HEK293 (cell line): ENCODE data around the gene PITRM1.

Experiments
- BCL11A ChIP-seq: fragments of 450-650 bp; formaldehyde crosslinking; IDR thresholded peaks from 2 replicates; pipeline ENCODE4 v1.5.1; 2016; ENCODE audit warnings: low read depth, missing biosample characterization, missing genetic modification characterization
- GLIS1 ChIP-seq: fragments of 450-650 bp; formaldehyde crosslinking; IDR thresholded peaks from 2 replicates; pipeline ENCODE4 v1.5.1; 2016; ENCODE audit warnings: missing biosample characterization, missing genetic modification characterization
- HIC1 ChIP-seq: fragments of 450-650 bp; formaldehyde crosslinking; IDR thresholded peaks from 2 replicates; pipeline ENCODE4 v1.5.1; 2016; ENCODE audit warnings: missing biosample characterization, missing genetic modification characterization
- HOXA7 ChIP-seq: sonication (generic); formaldehyde crosslinking; IDR thresholded peaks from 2 replicates; pipeline ENCODE4 v1.8.1; 2022; ENCODE audit warnings: missing genetic modification reagents, borderline replicate concordance
- KLF1 ChIP-seq: fragments of 450-650 bp; formaldehyde crosslinking; IDR thresholded peaks from 2 replicates; pipeline ENCODE4 v1.5.1; 2016; ENCODE audit warnings: missing biosample characterization, missing genetic modification characterization
- KLF7 ChIP-seq: fragments of 450-650 bp; formaldehyde crosslinking; IDR thresholded peaks from 2 replicates; pipeline ENCODE4 v1.5.1; 2016; ENCODE audit warnings: missing biosample characterization, missing genetic modification characterization, borderline replicate concordance
- KLF9 ChIP-seq: fragments of 450-650 bp; formaldehyde crosslinking; IDR thresholded peaks from 2 replicates; pipeline ENCODE4 v1.5.1; 2016; ENCODE audit warnings: missing biosample characterization, missing genetic modification characterization, low read depth
- REPIN1 ChIP-seq: fragments of 450-650 bp; formaldehyde crosslinking; IDR thresholded peaks from 2 replicates; pipeline ENCODE4 v1.5.1; 2017; ENCODE audit warnings: missing biosample characterization, missing genetic modification characterization, low read depth
- SALL2 ChIP-seq: fragments of 450-650 bp; formaldehyde crosslinking; IDR thresholded peaks from 2 replicates; pipeline ENCODE4 v1.5.0; 2017; ENCODE audit warnings: missing biosample characterization, mild to moderate bottlenecking, missing genetic modification characterization, borderline replicate concordance
- SP7 ChIP-seq: fragments of 450-650 bp; formaldehyde crosslinking; IDR thresholded peaks from 2 replicates; pipeline ENCODE4 v1.5.1; 2016; ENCODE audit warnings: missing biosample characterization, missing genetic modification characterization
- ZBTB17 ChIP-seq: fragments of 450-650 bp; formaldehyde crosslinking; IDR thresholded peaks from 2 replicates; pipeline ENCODE4 v1.5.1; 2016; ENCODE audit warnings: missing biosample characterization, missing genetic modification characterization
- ZBTB21 ChIP-seq: fragments of 450-650 bp; formaldehyde crosslinking; IDR thresholded peaks from 2 replicates; pipeline ENCODE4 v1.5.1; 2017; ENCODE audit warnings: missing biosample characterization, missing genetic modification characterization
- ZBTB48 ChIP-seq: fragments of 450-650 bp; formaldehyde crosslinking; IDR thresholded peaks from 2 replicates; pipeline ENCODE4 v1.5.1; 2016; ENCODE audit warnings: missing biosample characterization, missing genetic modification characterization
- ZNF174 ChIP-seq: fragments of 450-650 bp; formaldehyde crosslinking; IDR thresholded peaks from 2 replicates; pipeline ENCODE4 v1.5.0; 2017; ENCODE audit warnings: missing biosample characterization, mild to moderate bottlenecking, missing genetic modification characterization
- ZNF175 ChIP-seq: fragments of 450-650 bp; formaldehyde crosslinking; IDR thresholded peaks from 2 replicates; pipeline ENCODE4 v1.5.1; 2016; ENCODE audit warnings: missing biosample characterization, missing genetic modification characterization
- ZNF19 ChIP-seq: fragments of 450-650 bp; formaldehyde crosslinking; IDR thresholded peaks from 2 replicates; pipeline ENCODE4; 2016; ENCODE audit warnings: missing biosample characterization, missing genetic modification characterization, low read depth
- ZNF202 ChIP-seq: fragments of 450-650 bp; formaldehyde crosslinking; IDR thresholded peaks from 2 replicates; pipeline ENCODE4 v1.5.1; 2016; ENCODE audit warnings: missing biosample characterization, missing genetic modification characterization, borderline replicate concordance
- ZNF292 ChIP-seq: fragments of 450-650 bp; formaldehyde crosslinking; IDR thresholded peaks from 2 replicates; pipeline ENCODE4 v1.5.1; 2016; ENCODE audit warnings: low read depth, missing biosample characterization, missing genetic modification characterization, borderline replicate concordance
- ZNF513 ChIP-seq: fragments of 450-650 bp; IDR thresholded peaks from 2 replicates; pipeline ENCODE4 v1.5.1; 2018; ENCODE audit warnings: missing biosample characterization, missing genetic modification characterization
- ZNF548 ChIP-seq: fragments of 450-650 bp; formaldehyde crosslinking; IDR thresholded peaks from 2 replicates; pipeline ENCODE4 v1.5.1; 2016; ENCODE audit warnings: missing biosample characterization, missing genetic modification characterization
- ZNF624 ChIP-seq: fragments of 450-650 bp; formaldehyde crosslinking; IDR thresholded peaks from 2 replicates; pipeline ENCODE4 v1.5.1; 2017; ENCODE audit warnings: missing biosample characterization, missing genetic modification characterization
- ZNF626 ChIP-seq: fragments of 450-650 bp; sonication (Bioruptor Pico); formaldehyde crosslinking; IDR thresholded peaks from 2 replicates; pipeline ENCODE4 v1.5.1; 2018; ENCODE audit warnings: missing biosample characterization, missing genetic modification characterization, inconsistent platforms
- ZNF768 ChIP-seq: fragments of 450-650 bp; formaldehyde crosslinking; IDR thresholded peaks from 2 replicates; pipeline ENCODE4 v1.5.1; 2018; ENCODE audit warnings: missing biosample characterization, mild to moderate bottlenecking, missing genetic modification characterization
- ZNF777 ChIP-seq: fragments of 450-650 bp; formaldehyde crosslinking; IDR thresholded peaks from 2 replicates; pipeline ENCODE4 v1.5.1; 2017; ENCODE audit warnings: missing biosample characterization, missing genetic modification characterization, borderline replicate concordance
- TF ChIP-seq, protein P1 (sequence below): fragments of 450-650 bp; formaldehyde crosslinking; IDR thresholded peaks from 2 replicates; pipeline ENCODE4 v1.5.1; 2016; ENCODE audit warnings: missing biosample characterization, missing genetic modification characterization
- TF ChIP-seq, protein P2 (sequence below): fragments of 450-650 bp; formaldehyde crosslinking; IDR thresholded peaks from 2 replicates; pipeline ENCODE4 v1.5.1; 2016; ENCODE audit warnings: missing biosample characterization, missing genetic modification characterization
- TF ChIP-seq, protein P3 (sequence below): fragments of 450-650 bp; formaldehyde crosslinking; IDR thresholded peaks from 2 replicates; pipeline ENCODE4 v1.5.1; 2016; ENCODE audit warnings: missing biosample characterization, missing genetic modification characterization

Gene PITRM1

DNA sequence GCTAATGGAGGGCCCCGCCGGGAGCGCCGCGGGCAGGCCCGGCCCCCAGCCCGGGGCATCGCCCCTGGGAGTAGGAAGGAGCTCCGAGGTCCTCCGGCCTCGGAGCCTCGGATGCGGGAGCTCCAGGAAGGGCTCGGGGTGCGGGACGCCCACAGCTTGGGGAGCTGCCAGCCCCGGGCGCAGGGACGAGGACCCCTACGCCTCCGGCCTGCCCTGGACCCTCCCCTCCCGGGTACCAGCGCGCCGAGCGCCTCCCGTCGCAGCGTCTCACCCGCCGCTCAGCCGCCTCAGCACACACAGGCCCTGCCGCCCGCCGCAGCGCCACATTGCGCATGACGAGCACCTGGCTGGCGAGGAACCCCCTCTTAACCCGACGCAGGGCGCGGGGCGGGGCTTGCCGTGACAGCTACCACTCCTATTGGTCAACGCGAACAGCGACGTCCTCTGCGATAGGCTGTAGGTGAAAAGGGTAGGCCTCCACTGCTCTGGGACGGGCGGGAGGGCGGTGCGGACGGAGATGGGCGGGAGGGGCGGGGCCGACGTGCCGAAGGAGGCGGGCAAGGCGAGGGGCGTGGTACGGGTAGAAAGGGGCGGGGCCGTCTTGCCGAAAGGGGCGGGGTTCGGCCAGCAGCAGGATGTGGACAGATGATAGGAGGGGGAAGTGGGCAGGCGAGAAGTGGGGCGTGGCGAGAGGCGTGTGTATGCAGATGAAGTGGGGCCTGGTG, at the start of gene PITRM1 (continued):
- TF ChIP-seq, protein P1, sequence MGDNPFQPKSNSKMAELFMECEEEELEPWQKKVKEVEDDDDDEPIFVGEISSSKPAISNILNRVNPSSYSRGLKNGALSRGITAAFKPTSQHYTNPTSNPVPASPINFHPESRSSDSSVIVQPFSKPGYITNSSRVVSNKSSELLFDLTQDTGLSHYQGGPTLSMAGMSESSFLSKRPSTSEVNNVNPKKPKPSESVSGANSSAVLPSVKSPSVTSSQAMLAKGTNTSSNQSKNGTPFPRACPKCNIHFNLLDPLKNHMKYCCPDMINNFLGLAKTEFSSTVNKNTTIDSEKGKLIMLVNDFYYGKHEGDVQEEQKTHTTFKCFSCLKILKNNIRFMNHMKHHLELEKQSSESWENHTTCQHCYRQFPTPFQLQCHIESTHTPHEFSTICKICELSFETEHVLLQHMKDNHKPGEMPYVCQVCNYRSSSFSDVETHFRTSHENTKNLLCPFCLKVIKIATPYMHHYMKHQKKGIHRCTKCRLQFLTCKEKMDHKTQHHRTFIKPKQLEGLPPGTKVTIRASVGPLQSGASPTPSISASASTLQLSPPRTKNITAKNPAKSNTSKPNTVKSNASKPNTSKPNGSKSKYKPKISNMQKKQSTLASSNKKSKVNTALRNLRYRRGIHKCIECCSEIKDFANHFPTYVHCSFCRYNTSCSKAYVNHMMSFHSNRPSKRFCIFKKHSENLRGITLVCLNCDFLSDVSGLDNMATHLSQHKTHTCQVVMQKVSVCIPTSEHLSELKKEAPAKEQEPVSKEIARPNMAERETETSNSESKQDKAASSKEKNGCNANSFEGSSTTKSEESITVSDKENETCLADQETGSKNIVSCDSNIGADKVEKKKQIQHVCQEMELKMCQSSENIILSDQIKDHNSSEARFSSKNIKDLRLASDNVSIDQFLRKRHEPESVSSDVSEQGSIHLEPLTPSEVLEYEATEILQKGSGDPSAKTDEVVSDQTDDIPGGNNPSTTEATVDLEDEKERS (tag by site-specific recombination) = no peak
- peak; percentile 11; the same call in 1 of the 2 replicates for TF ChIP-seq KLF1
- peak; percentile 50; the same call in 1 of the 2 replicates for TF ChIP-seq SP7 (tag by site-specific recombination)
- TF ChIP-seq, protein P2, sequence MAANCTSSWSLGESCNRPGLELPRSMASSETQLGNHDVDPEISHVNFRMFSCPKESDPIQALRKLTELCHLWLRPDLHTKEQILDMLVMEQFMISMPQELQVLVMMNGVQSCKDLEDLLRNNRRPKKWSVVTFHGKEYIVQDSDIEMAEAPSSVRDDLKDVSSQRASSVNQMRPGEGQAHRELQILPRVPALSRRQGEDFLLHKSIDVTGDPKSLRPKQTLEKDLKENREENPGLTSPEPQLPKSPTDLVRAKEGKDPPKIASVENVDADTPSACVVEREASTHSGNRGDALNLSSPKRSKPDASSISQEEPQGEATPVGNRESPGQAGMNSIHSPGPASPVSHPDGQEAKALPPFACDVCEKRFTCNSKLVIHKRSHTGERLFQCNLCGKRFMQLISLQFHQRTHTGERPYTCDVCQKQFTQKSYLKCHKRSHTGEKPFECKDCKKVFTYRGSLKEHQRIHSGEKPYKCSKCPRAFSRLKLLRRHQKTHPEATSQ (tag by site-specific recombination) = 0 out of 2 replicates have a peak, but pooled peaks have one; percentile 30
- no peak for TF ChIP-seq ZNF548 (tag by site-specific recombination)
- peak; percentile 38; the same call in 1 of the 2 replicates for TF ChIP-seq ZBTB48 (tag by site-specific recombination)
- TF ChIP-seq GLIS1 (tag by site-specific recombination) = peak; percentile 14; the same call in 1 of the 2 replicates
- no peak for TF ChIP-seq BCL11A (tag by site-specific recombination)
- TF ChIP-seq HIC1 = peak; percentile 91
- no peak for TF ChIP-seq REPIN1
- TF ChIP-seq HOXA7 (CRISPR knock-in tag) = no peak
- no peak for TF ChIP-seq ZNF626 (tag by site-specific recombination)
- TF ChIP-seq, protein P3, sequence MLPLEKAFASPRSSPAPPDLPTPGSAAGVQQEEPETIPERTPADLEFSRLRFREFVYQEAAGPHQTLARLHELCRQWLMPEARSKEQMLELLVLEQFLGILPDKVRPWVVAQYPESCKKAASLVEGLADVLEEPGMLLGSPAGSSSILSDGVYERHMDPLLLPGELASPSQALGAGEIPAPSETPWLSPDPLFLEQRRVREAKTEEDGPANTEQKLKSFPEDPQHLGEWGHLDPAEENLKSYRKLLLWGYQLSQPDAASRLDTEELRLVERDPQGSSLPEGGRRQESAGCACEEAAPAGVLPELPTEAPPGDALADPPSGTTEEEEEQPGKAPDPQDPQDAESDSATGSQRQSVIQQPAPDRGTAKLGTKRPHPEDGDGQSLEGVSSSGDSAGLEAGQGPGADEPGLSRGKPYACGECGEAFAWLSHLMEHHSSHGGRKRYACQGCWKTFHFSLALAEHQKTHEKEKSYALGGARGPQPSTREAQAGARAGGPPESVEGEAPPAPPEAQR (tag by site-specific recombination) = no peak
- no peak for TF ChIP-seq SALL2
- TF ChIP-seq ZNF768 = no peak
- TF ChIP-seq ZNF292 (tag by site-specific recombination) = no peak
- TF ChIP-seq ZBTB17 (tag by site-specific recombination) = peak; percentile 55
- no peak for TF ChIP-seq ZNF777
- TF ChIP-seq ZNF513 (tag by site-specific recombination) = no peak
- TF ChIP-seq ZNF175 (tag by site-specific recombination) = no peak
- no peak for TF ChIP-seq ZBTB21
- no peak for TF ChIP-seq ZNF202
- TF ChIP-seq ZNF624 = no peak
- TF ChIP-seq KLF9 (tag by site-specific recombination) = peak; percentile 99
- TF ChIP-seq ZNF174 (tag by site-specific recombination) = no peak
- no peak for TF ChIP-seq ZNF19 (tag by site-specific recombination)
- TF ChIP-seq KLF7 = no peak
